UCSD-AML1 (cell line): ENCODE results near the gene ANLN.

Source experiments
- DNase-seq: peaks from one replicate; lab custom pipeline; 2025; ENCODE audit not compliant: unreplicated experiment; lab: John Stamatoyannopoulos, UW

Gene ANLN

GRCh38 chr7:36409180-36409579 is 19.5 kb downstream of the ANLN start:
- no peak for DNase-seq

GRCh38 chr7:36415144-36415543 is 25.5 kb downstream of the ANLN start:
- DNase-seq = no peak

- no peak for DNase-seq
Observed at GRCh38 chr7:36416251-36416650, 26.6 kb downstream of the ANLN start.

GRCh38 chr7:36420307-36420706 is 30.6 kb downstream of the ANLN start:
- DNase-seq = no peak

DNA sequence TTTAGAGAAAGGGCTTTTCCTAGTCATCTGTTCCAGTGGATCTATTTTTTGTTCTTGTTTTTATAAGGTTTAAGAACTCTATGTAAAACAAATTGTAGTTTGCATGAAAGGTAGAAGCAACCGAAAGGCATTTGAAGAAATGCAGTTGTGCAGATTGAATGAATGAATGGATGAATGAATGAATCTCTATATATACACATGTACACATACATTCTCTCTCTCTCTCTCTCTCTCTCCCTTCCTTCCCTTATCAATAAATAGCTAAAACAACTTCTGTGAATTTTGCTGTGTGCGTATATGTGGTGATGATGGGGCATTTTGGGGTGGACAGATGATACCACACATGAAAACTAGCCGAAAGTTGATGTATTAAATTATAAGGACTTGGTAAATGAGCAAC is 32.4 kb downstream of the ANLN start:
- DNase-seq = no peak

DNA sequence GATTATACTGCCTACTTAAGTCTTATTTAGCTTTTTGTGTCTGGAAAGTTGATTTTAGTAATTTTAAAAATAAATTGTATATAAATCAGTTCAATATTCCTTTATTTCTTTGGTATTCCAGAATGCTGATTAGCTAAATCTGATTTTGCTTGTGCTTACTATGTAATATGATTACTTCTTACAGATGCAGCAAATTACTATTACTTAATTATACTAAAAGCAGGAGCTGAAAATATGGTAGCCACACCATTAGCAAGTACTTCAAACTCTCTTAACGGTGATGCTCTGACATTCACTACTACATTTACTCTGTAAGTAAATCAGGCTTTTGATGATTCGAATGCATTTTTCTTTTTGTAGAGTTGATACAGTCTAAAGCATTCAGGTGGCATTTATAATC is 34.0 kb downstream of the ANLN start:
- DNase-seq = no peak

DNA sequence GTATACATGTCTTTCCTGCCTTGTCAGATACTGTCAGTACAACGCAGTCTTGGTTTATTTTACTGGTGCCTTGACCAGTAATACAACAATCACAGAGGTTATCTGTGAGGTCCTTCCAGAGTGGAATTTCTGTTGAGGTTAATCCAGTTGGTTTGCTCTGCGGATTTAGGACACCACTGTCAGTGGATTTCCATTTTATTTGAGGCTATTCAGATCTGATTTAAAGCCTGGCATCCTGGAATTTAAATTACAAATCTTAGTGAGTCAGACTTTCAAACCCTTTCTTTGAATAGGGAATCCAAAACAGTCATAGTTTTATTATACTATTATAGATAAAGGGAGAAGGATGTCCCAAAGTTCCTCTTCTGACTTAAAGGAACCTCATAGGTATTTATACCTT is 40.5 kb downstream of the ANLN start:
- DNase-seq = no peak

GRCh38 chr7:36430881-36431280 is 41.2 kb downstream of the ANLN start:
- DNase-seq = no peak

DNA sequence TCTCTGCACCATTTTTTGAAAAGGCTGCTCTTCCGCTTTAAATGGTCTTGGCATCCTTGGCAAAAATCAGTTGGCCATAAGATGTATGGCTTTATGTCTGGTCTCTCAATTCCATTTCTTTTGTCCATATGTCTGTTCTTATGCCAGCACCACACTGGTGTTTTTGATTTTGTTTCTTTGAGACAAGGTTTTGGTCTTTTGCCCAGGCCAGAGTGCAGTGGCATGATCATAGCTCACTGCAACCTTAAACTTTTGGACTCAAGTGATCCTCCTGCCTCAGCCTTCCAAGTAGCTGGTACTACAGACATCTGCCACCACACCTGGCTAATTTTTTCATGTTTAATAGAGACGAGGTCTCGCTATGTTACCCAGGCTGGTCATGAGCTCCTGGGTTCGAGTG is 48.5 kb downstream of the ANLN start:
- no peak for DNase-seq

GRCh38 chr7:36439624-36440023 is 50.0 kb downstream of the ANLN start:
- DNase-seq = no peak

GRCh38 chr7:36440880-36441279 is 51.2 kb downstream of the ANLN start:
- DNase-seq = no peak

DNA sequence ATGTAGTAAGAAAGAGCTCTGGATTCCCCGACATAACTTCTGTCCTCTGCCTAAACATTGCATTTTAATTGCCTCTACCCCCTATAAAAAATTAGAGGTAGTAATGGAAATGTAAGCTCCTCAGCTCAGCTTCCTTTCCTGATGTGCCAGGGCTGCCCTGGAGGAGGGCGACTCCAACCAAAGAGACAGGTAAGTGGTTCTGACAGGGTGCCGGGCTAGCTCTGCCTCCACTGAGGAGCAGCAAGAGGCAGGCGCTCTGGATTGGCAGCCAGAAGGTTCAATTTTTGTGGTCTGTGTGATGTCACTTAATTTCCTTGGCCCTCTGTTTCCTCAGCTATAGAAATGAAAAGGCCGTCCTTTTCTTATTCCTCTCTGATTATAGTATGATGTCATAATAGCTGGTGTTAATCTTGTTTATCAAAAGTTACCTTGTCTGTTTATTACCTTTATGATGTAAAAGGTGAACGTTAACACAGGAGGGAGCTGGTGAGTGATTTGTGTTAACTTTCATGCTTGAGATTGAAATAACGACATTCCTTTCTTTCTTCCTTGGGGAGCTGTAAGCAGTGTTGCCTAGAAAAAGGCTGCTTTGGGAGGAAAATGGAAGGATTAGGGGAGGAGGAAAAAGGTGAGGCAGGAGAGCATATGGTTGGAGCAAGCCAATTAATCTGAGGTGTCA is 51.8 kb downstream of the ANLN start:
- DNase-seq = no peak

GRCh38 chr7:36448781-36449379 is 59.2 kb downstream of the ANLN start:
- no peak for DNase-seq

DNA sequence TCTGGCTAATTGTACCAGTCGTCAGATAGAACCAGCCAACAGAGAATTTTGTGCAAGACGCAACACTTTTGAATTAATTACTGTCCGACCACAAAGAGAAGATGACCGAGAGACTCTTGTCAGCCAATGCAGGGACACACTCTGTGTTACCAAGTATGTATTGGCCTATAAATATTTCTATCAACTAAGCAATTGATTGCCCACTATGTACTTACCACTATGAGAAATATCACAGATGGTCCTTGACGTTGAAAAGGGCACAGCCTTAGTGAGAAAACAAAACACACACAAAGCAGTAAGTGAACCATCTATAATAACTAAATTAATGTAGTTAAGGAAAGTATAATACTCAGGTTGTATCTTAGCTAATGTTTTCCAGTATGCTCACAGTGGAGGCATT is 60.0 kb downstream of the ANLN start:
- no peak for DNase-seq

GRCh38 chr7:36453769-36454168 is 64.1 kb downstream of the ANLN start:
- DNase-seq = no peak

- DNase-seq = no peak
Observed at GRCh38 chr7:36455646-36456045, 66.0 kb downstream of the ANLN start.

GRCh38 chr7:36456138-36456537 is 66.5 kb downstream of the ANLN start:
- DNase-seq = no peak

DNA sequence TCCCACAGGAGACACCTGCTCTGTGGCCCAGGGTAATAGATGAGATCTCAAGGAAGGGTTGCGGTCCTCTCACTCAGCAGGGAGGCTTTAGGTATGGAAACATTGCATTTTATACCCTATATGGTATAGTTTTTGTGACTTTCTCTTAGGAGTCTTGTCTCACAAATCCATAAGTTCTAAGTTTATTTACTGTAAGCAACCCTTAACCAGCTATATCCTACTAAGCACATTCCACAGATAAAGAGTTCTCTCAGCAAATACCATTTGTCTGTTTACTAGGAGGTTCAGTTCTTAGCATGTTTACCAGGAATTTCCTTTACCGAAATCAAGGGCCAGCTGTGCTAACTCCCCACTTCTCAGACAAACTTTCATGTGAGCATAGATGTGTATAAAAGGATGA is 66.9 kb downstream of the ANLN start:
- no peak for DNase-seq

GRCh38 chr7:36459236-36459960 is 69.7 kb downstream of the ANLN start:
- DNase-seq = no peak

DNA sequence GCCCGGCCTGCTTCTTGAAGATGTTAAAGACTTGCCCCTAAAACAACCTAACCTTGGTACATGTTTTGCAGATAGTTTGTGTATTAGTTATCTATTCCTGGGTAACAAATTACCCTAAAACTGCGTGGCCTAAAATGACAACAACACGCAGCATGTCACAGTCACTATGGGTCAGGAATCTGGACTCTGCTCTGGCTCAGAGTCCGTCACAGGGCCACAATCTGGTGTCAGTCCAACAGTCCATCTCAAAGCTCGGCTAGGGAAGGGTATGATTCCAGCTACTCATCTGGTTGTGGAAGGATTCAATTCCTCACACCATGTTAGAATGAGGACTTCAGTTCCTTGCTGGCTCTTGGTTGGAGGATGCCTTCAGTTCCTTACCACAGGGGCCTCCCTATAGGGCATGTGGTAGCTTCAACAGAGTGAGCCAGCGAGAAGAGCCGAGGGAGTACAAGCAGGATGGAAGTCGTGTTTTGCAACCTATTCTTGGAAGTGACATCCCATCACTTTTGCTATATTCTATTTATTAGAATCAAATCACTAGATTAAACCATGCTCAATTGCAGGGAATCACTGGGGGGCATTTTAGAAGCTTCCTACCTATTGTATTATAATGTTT is 71.3 kb downstream of the ANLN start:
- DNase-seq = no peak

- no peak for DNase-seq
Observed at GRCh38 chr7:36462551-36463137, 73.0 kb downstream of the ANLN start.

DNA sequence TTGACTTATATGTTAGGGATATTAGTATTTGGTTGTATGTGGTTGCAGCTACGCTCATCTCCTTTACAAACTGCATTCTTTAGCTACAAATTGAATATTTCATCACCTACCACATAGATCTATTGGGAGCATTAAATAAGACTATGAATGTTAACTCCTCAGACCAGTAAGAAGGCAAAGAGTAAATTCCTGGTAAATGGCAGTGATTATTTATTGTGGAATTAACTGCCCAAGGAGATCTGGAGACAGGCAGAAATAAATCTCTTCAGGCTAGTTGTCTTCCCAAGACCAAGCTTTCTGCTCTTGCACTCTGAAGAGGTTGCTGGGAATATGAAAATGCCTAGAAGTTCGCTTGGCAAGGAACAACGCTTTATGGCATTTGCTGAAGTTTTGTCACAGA is 74.6 kb downstream of the ANLN start:
- no peak for DNase-seq
